ENCODE measurements around the gene APBB2.

GRCh38 chr4:41134581-41134980 is 79.8 kb downstream of the APBB2 start:
- TF ChIP-seq CTCF (IDR thresholded peaks at IDR 0.05) (no peak), POLR2A (IDR thresholded peaks at IDR 0.05) (no peak), POLR2AphosphoS5 (IDR thresholded peaks at IDR 0.05) (no peak)

All from prostate gland (tissue), 2 donors.